K562 (cell line): Measurements from ENCODE around the gene ZFYVE26. TPM values are rescaled to one million over a fixed set of nuclear protein-coding genes. Genes with fewer than 3 reads are reported as not detected.

Experiments used
- ATAC-seq: fragments of 200-7000 bp; cut with Tn5 transposase; 3 replicates; pipeline ENCODE4 v1.9.1; 2020; ENCODE audit warnings: moderate library complexity
- BruUV-seq: library from RNA; stranded (reverse); fragments of 400-500 nt; replicated peaks from 2 replicates; lab custom pipeline; 2021; lab: Mats Ljungman, UMichigan
- CTCF ChIA-PET: fragments of 300-600 bp; formaldehyde crosslinking; extraction: SDS; loops from one replicate; lab custom pipeline; 2021; ENCODE audit warnings: low intra/inter-chr PET ratio; lab: Yijun Ruan, JAX
- POLR2A ChIA-PET: fragments of 300-600, 350-650 bp; sonication (Branson Sonifier 250); formaldehyde crosslinking; extraction: SDS; loops from one replicate; lab custom pipeline; 2021; ENCODE audit warnings: antibody characterized with exemption, inconsistent platforms; lab: Yijun Ruan, JAX
- DNase-seq, 4 experiments: peaks; one replicate each; pipeline versions ENCODE4 v3.0.0 to v3.0.0-alpha.2; 2011 to 2018; ENCODE audit warnings: low spot score in 3 of 4, mixed read lengths in 3 of 4; ENCODE audit errors: extremely low read depth in 1 of 4
- FAIRE-seq: peaks from 2 replicates; lab custom pipeline; 2011; peaks lifted over from hg19 to GRCh38; lab: Jason Lieb, UNC
- H2AFZ ChIP-seq: 2 replicates; pipeline ENCODE4 v1.6.0; 2011; ENCODE audit warnings: low read depth, low read length, control low read depth, inconsistent platforms
- H3K27ac ChIP-seq: fragments of 200-600 bp; 3 replicates; pipeline ENCODE4 v1.8.0; 2011; ENCODE audit warnings: low read depth, mild to moderate bottlenecking, control low read depth, inconsistent platforms, low read length, moderate library complexity, mixed read lengths; ENCODE audit errors: extremely low read depth
- H3K27me3 ChIP-seq, 2 experiments: fragments of 300-600 bp in 1 of 2; 2 replicates in 1 of 2; 3 replicates in 1 of 2; pipeline versions ENCODE4 v1.6.0 to v1.8.0; 2011; ENCODE audit warnings: inconsistent platforms in 2 of 2, low read length in 2 of 2, mild to moderate bottlenecking in 1 of 2, mixed read lengths in 1 of 2, moderate library complexity in 1 of 2; ENCODE audit not compliant: control insufficient read depth in 2 of 2, insufficient read depth in 2 of 2
- H3K36me3 ChIP-seq: fragments of 300-600 bp; 3 replicates; pipeline ENCODE4 v1.8.0; 2011; ENCODE audit warnings: mild to moderate bottlenecking, low read length, inconsistent platforms; ENCODE audit not compliant: control insufficient read depth, insufficient read depth
- H3K4me1 ChIP-seq, 2 experiments: fragments of 200-600 bp in 1 of 2; replicated peaks in 1 of 2; 2 replicates in 1 of 2; 3 replicates in 1 of 2; pipeline versions ENCODE4 v1.5.1 to v1.8.0; 2011; ENCODE audit warnings: inconsistent platforms in 2 of 2, low read length in 2 of 2, mild to moderate bottlenecking in 1 of 2, mixed read lengths in 1 of 2, moderate library complexity in 1 of 2; ENCODE audit not compliant: control insufficient read depth in 2 of 2, insufficient read depth in 2 of 2
- H3K4me2 ChIP-seq: 2 replicates; pipeline ENCODE4 v1.6.1; 2011; ENCODE audit warnings: low read length, control low read depth, inconsistent platforms, mixed read lengths; ENCODE audit not compliant: insufficient read depth
- H3K4me3 ChIP-seq: fragments of 200-600 bp; sonication (generic), shearing (Covaris generic); 2 replicates; pipeline ENCODE4 v1.5.1; 2016; ENCODE audit warnings: control low read depth, inconsistent platforms
- H3K79me2 ChIP-seq: fragments of 200-600 bp; 3 replicates; pipeline ENCODE4 v1.8.0; 2011; ENCODE audit warnings: low read length, inconsistent platforms; ENCODE audit not compliant: control insufficient read depth, insufficient read depth
- H3K9ac ChIP-seq, 2 experiments: 2 replicates each; pipeline versions ENCODE4 v1.6.0 to v1.6.1; 2011; ENCODE audit warnings: low read depth in 2 of 2, low read length in 2 of 2, control low read depth in 1 of 2, inconsistent platforms in 1 of 2, mild to moderate bottlenecking in 1 of 2, mixed read lengths in 1 of 2; ENCODE audit not compliant: insufficient read depth in 1 of 2
- H3K9me1 ChIP-seq: one replicate; pipeline ENCODE4 v1.6.0; 2011; ENCODE audit warnings: inconsistent platforms, mild to moderate bottlenecking, low read length, moderate library complexity; ENCODE audit not compliant: control insufficient read depth, insufficient read depth
- H3K9me3 ChIP-seq: replicated peaks from 2 replicates; pipeline ENCODE4 v1.5.1; 2011; ENCODE audit warnings: low read depth, low read length, inconsistent platforms; ENCODE audit not compliant: control insufficient read depth, insufficient read depth
- H4K20me1 ChIP-seq: replicated peaks from 2 replicates; pipeline ENCODE4 v1.6.1; 2011; ENCODE audit warnings: low read length, inconsistent platforms, mixed read lengths; ENCODE audit not compliant: control insufficient read depth, insufficient read depth
- CBFA2T2 ChIP-seq: fragments of 450-650 bp; conservative IDR thresholded peaks from 2 replicates; pipeline ENCODE4 v1.6.1; 2017; ENCODE audit warnings: mild to moderate bottlenecking
- CTBP1 ChIP-seq: fragments of 450-650 bp; IDR thresholded peaks from 2 replicates; pipeline ENCODE4 v1.6.1; 2016; ENCODE audit warnings: borderline replicate concordance
- GTF3C2 ChIP-seq: IDR thresholded peaks from 3 replicates; pipeline ENCODE4 v1.6.1; 2011; ENCODE audit warnings: borderline replicate concordance, mild to moderate bottlenecking, moderate library complexity; ENCODE audit not compliant: insufficient read length; ENCODE audit errors: extremely low read depth
- HINFP ChIP-seq: fragments of 450-650 bp; conservative IDR thresholded peaks from 2 replicates; pipeline ENCODE4 v1.6.1; 2016; ENCODE audit warnings: missing genetic modification characterization, low read depth, mild to moderate bottlenecking, control low read depth, missing compliant biosample characterization
- HSF4 ChIP-seq: fragments of 250-450 bp; sonication (Bioruptor Pico); IDR thresholded peaks from 2 replicates; pipeline ENCODE4 v2.1.2; 2022; ENCODE audit warnings: mild to moderate bottlenecking, moderate library complexity, borderline replicate concordance
- KLF16 ChIP-seq: IDR thresholded peaks from 2 replicates; pipeline ENCODE4 v1.6.1; 2016; ENCODE audit warnings: antibody characterized with exemption
- MCM7 ChIP-seq, 2 experiments: fragments of 450-650 bp; IDR thresholded peaks; 2 replicates each; pipeline ENCODE4 v1.6.1; 2016 to 2018
- MEF2D ChIP-seq: conservative IDR thresholded peaks from 2 replicates; pipeline ENCODE4 v1.6.1; 2016; ENCODE audit warnings: low read depth, missing genetic modification characterization, missing compliant biosample characterization
- MYC ChIP-seq, 2 experiments: fragments of 250-450 bp in 1 of 2; sonication (Bioruptor Pico) in 1 of 2; IDR thresholded peaks; 2 replicates each; pipeline versions ENCODE4 v1.5.1 to v1.6.1; 2012 to 2021; ENCODE audit warnings: low read depth in 2 of 2, borderline replicate concordance in 1 of 2, improper control_type of control experiment in 1 of 2, low read length in 1 of 2, mild to moderate bottlenecking in 1 of 2, moderate library complexity in 1 of 2
- NELFE ChIP-seq: IDR thresholded peaks from 2 replicates; pipeline ENCODE4 v1.6.1; 2011; ENCODE audit warnings: mild to moderate bottlenecking; ENCODE audit not compliant: insufficient read depth, insufficient read length
- NEUROD1 ChIP-seq: fragments of 150-350 bp; IDR thresholded peaks from 2 replicates; pipeline ENCODE4 v1.6.1; 2014; ENCODE audit warnings: borderline replicate concordance, low read length, low read depth; ENCODE audit not compliant: partially characterized antibody
- NR4A1 ChIP-seq, 2 experiments: fragments of 250-450 bp in 1 of 2; fragments of 450-650 bp in 1 of 2; sonication (Bioruptor Pico) in 1 of 2; IDR thresholded peaks; 2 replicates each; pipeline versions ENCODE4 v1.4.0 to v1.6.1; 2016 to 2020; ENCODE audit warnings: mild to moderate bottlenecking in 2 of 2, missing compliant biosample characterization in 1 of 2, missing genetic modification characterization in 1 of 2, moderate library complexity in 1 of 2
- PRPF4 ChIP-seq: fragments of 200-400 bp; formaldehyde crosslinking; IDR thresholded peaks from one replicate; pipeline ENCODE4 v1.6.1; 2017; ENCODE audit warnings: low read length, low read depth, mild to moderate bottlenecking; ENCODE audit not compliant: insufficient read depth, poor library complexity, severe bottlenecking
- SNRNP70 ChIP-seq: fragments of 200-400 bp; formaldehyde crosslinking; optimal IDR thresholded peaks from 2 replicates; pipeline ENCODE3; 2017; ENCODE audit warnings: low read depth, low read length
- ZNF121 ChIP-seq: sonication (generic); formaldehyde crosslinking; conservative IDR thresholded peaks from 2 replicates; pipeline ENCODE4 v1.8.0; 2022; ENCODE audit warnings: missing genetic modification reagents
- ZNF224 ChIP-seq: sonication (generic); formaldehyde crosslinking; IDR thresholded peaks from 2 replicates; pipeline ENCODE4 v1.8.0; 2022; ENCODE audit warnings: mild to moderate bottlenecking, missing genetic modification reagents
- ZNF551 ChIP-seq: fragments of 250-450 bp; sonication (Bioruptor Pico); IDR thresholded peaks from 2 replicates; pipeline ENCODE4 v1.5.0; 2021; ENCODE audit warnings: mild to moderate bottlenecking, moderate library complexity
- WGBS: fragments of 100-300 bp; shearing (Covaris generic); methylation state at CpG from one replicate; pipeline ENCODE4 v1.1.6; 2016; ENCODE audit warnings: low coverage, mixed read lengths; ENCODE audit not compliant: insufficient coverage; ENCODE audit errors: missing lambda C conversion rate; 5-methylcytosine and 5-hydroxymethylcytosine counted together
- in situ Hi-C: fragments of 300-500 bp; cut with MboI; formaldehyde crosslinking; loops from 4 replicates; pipeline ENCODE4 v1.15.0; 2018; ENCODE audit warnings: inconsistent platforms, mixed read lengths
- intact Hi-C: fragments of 100-400 bp; cut with micrococcal nuclease; formaldehyde crosslinking; loops from 2 replicates; pipeline ENCODE4 v1.14.2; 2022
- polyA plus RNA-seq, 8 experiments: library from polyadenylated mRNA; depleted of rRNA in 4 of 8; stranded (reverse) in 5 of 8; unstranded in 3 of 8; fragments of >200 nt; fragmentation: Nextera tagmentation in 2 of 8; fragmentation: Illumina TruSeq in 1 of 8; extraction: Ambion mirVana in 2 of 8; extraction: Trizol in 1 of 8; gene quantifications; 2 replicates each; pipeline versions ENCODE4 v1.2.1 to v1.2.3, GENCODE V29; 2011 to 2014; ENCODE audit warnings: inconsistent platforms in 1 of 8, missing spikeins in 1 of 8
- total RNA-seq, 7 experiments: library from RNA; depleted of rRNA in 6 of 7; stranded (reverse); fragments of >200 nt in 6 of 7; fragmentation: Illumina TruSeq in 2 of 7; extraction: Trizol in 2 of 7; gene quantifications; 2 replicates each; pipeline versions ENCODE4 v1.2.1 to v1.2.3, GENCODE V29; 2011 to 2021; ENCODE audit warnings: low replicate concordance in 1 of 7

The ZFYVE26 gene
- total and polyA plus RNA-seq, 9 of the 15 experiments (the other 6 are each of a cell fraction or from before 2014, with no cell fraction given), result 0.32 to 9.1 (median 5.9) TPM

- FAIRE-seq, result no peak
- 65% methylated on average over 2 of the region's 2 CpGs for WGBS
- POLR2A ChIA-PET, result interaction anchor here (0.6 to 1.4 kb wide), 4 partner anchors 8 to 140 kb away, joined by 3 to 5 read pairs (median 4); no protein-coding TSS in a partner anchor
Observed at GRCh38 chr14:67759916-67760315, 56.5 kb downstream of the ZFYVE26 start.

More at GRCh38 chr14:67759916-67760315, 56.5 kb downstream of the ZFYVE26 start:
- Histone ChIP-seq H3K9ac (no peak overlapping the region), H3K27ac (no peak overlapping the region), H3K9me1 (no peaks in the 10 kb centered on the region), H3K4me1 (no peaks in the 10 kb centered on the region), H2AFZ (no peak overlapping the region), H4K20me1 (no peaks in the 10 kb centered on the region), H3K4me2 (no peak overlapping the region)
- CTCF ChIA-PET, result no interaction called here
- in situ Hi-C loops, result no loop called here
- intact Hi-C loops, result no loop called here
- TF ChIP-seq KLF16 (no peak), SNRNP70 (no peak), ZNF551 (CRISPR knock-in tag) (no peak), CTBP1 (no peak), MYC (IDR thresholded peaks at IDR 0.05; ENCODE audit: low read depth, low read length) (no peak), MYC (CRISPR knock-in tag; IDR thresholded peaks at IDR 0.05; ENCODE audit: borderline replicate concordance, low read depth) (no peak), GTF3C2 (no peak), NELFE (no peak), ZNF224 (CRISPR knock-in tag) (no peak), CBFA2T2 (no peak), NR4A1 (CRISPR knock-in tag; IDR thresholded peaks at IDR 0.05) (no peak), NR4A1 (tag; IDR thresholded peaks at IDR 0.05) (no peak), ZNF121 (CRISPR knock-in tag) (no peak), MCM7 (IDR thresholded peaks at IDR 0.05) (no peak), MEF2D (tag) (no peak), PRPF4 (no peak), HINFP (tag) (no peak), HSF4 (no peak), NEUROD1 (no peak)
- TF ChIP-seq, all 486 proteins: peak for 0
- Histone ChIP-seq H3K4me3 (no peak overlapping the region), H3K79me2 (no peaks in the 10 kb centered on the region), H3K36me3 (peaks cover 23% of the 10 kb centered on the region; the same call in 2 of the 3 replicates), H3K27me3 (no peaks in the 10 kb centered on the region), H3K9me3 (no peaks in the 10 kb centered on the region)
- BruUV-seq, result no TSS peak
- DNase-seq, result no peak
- ATAC-seq, result no peak
